Stimulated activated CD4-positive, alpha-beta T cell treated with anti-CD3 and anti-CD28 coated beads, TNF-alpha, amount 100 ng/mL, for 48 hours (primary cell): Measurements from ENCODE around the gene GPR50.
A peak's percentile ranks its signal among the peaks of the same experiment; 100 is the strongest.

Experiments used
- DNase-seq, 3 donors: peaks; one replicate each; pipeline ENCODE4 v3.0.0-alpha.2; 2020; ENCODE audit warnings: low read depth in 3 of 3

GPR50 gene

DNA sequence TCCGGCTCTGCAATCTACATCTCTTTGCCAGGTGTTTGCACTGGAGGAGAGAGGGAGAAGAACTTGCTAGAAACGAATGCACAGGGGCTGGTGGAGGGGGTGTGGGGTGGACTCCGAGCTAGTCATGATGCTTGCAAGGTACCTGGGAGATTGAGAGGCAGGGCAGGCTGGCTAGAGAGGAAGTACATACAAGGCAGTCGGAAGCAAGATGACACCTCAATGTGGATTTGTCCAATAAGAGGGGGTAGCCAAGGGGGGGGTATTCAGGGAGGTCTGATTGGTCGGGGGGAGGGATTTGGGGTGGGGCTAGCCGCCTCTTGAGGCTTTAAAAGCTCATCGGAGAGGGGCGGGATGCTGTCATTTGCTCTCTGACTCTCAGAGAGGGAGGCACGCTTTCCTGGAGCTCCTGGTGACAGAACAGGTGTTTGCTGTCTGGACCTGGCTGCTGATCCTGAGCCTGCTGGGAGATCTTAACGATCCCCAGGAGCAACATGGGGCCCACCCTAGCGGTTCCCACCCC is at the start of gene GPR50:
Gene GPR50 (plus strand): TSS at position 354 of the 520 bp plus-strand sequence. CDS start 138 bp downstream, at position 492.
- no peak for DNase-seq

DNA sequence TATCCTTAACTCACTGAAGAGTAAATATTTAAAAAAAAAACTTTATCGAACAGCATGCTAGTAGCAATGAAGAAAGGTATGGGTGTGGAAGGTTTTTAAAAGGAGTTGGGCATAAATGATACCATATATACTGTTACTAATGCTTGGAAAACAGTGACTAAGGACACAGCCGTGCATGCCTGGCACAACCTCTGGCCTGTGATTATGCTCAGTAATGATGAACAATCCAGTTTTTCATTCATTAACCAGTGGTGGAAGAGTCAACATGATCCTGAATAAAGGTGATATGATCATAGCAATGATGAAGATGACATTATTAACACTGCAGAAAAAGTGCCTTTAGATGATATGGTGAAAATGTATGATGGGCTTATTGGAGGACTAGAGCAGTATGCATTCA is 43.9 kb upstream of the GPR50 start:
- no peak for DNase-seq

DNA sequence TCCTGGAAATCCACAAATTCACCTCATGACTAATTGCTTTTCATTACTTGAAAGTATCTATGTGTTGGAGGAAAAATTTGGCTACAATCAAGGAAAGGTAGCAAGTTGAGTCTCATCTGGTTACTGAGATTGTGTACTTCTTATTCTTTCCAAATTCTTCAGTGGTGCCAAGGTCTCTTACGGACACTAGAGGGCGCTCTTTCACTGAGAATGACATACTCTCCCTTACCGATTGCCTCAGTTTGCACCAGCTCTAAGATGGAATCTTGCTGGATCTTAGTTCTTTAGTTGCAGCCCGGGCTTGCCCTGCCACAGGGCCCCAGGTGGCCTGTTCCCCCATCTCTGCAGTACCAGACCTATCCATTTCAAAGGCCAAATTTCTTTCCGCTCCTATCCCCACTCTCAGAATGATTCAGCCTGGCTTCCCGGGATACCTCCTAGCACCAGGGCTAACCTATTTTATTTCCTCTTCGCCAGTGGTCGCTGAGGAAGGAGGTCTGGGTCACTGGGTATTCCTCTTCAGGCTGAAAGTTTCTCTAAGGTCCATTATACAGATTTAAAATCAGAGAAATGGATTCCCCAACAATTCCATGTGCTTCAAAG is 24.6 kb upstream of the GPR50 start:
- peak in 1 of 3 donors; percentile 10 for DNase-seq

DNA sequence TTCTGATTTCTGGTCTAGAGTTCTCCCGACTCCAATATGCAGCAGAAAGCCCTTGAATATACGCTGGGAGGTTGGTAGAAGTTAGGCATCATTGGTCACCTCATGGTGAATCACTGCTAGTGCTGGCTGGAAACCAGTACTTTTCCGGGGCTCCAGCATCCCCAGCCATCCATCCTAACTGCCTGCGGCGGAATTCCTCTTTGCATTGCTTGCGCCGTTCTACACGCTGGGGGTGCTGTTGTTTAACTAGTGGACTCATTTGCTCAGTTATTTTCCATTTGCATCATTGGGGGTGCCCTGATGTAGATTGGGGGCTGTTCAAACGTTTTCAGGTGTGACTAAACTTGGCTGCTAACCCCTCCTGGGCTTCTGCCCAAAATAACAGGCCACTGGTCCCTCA is 23.3 kb upstream of the GPR50 start:
- DNase-seq, result no peak

DNA sequence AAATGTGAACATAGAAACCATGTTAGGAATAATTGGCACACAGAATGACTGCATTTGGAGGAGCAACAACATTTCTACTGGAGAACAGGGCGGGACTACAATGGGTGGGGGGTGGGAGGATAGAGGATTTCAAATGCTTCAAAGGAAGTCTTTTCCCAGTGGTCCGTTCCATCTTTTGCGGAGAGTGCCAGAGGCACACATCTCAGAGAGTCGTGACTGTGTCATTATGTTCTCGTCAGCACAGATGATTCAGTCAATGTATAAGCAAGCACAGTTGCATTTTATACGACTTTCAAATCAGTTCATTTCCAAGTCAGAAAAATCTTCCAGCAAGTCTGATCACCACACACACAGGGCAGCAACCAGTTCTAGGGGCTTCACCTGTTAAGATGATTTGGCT is 22.7 kb upstream of the GPR50 start:
- DNase-seq, result no peak

DNA sequence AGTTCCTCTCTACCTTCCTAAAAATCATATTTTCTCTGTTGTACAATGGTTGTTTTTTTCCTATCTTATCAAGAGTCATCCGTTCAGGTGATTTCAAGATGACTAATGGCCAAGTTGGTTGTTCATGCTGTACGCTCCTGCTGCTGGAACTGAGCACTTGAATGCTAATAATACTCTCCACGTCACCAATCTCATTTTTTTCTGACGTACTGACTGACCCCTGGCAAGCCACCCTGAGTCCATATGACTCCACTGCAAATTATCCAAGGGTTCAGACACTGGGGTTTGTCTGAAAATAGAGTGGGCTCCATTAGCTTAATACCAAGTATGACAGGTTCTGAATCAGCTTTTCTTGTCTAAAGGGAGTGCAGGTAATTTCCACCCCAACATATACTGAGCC is 21.1 kb upstream of the GPR50 start:
- no peak for DNase-seq

DNA sequence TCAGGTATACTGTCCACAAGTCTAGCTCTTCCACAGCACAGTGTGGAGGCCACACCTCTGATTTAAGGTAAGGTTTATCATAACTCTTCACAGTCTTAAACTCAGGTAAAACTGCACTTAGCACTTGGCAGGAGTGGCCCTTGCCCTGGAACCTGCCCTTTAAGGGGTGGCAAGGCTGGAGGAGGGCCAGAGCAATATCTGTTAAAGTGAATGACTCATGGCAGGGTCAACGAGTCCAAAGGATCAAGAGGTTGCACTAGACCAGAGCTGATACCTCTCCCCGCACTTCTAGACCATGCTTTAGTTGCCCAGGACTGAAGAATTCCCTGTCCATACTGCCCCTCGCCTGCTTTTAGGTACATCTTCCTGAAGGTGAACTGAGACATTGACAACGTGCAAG is 14.7 kb upstream of the GPR50 start:
- DNase-seq, result no peak

DNA sequence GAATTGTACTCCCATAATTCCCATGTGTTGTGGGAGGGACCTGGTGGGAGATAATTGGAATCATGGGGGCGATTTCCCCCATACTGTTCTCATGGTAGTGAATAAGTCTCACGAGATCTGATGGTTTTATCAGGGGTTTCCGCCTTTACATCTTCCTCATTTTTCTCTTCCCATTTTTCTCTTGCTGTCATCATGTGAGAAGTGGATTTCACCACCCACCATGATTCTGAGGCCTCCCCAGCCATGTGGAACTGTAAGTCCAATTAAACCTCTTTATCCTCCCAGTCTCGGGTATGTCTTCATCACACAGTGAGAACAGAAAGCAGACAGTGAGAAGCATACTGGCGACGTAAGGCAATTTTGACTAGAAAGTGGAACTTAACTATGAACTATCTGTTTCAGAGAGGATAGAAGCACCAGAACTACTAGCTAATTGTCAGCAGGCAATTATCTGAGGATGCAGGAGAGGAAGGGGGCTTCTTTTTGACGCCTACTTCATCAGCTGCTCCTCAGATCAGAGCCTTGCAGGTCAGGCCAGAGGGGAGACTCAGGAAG is 8.5 kb upstream of the GPR50 start:
- no peak for DNase-seq

DNA sequence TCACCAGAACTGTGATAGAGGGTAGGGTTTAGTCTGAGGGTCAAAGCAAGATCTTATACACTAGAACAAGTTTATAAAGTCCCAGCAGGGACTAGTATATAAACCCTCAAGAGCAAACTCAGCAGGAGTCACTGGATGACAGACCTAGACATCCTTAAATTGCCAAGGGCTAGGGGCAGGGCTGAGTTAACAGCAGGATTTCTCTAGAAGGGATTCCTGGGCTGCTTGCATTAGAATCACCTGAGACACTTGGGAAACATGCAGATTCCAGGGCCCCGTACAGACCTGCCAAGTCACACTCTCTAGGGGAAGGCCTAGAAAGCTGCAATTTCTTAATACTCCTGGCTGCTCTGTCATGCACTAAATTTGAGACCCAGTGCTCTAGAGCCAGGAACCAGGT is 6.6 kb upstream of the GPR50 start:
- no peak for DNase-seq

DNA sequence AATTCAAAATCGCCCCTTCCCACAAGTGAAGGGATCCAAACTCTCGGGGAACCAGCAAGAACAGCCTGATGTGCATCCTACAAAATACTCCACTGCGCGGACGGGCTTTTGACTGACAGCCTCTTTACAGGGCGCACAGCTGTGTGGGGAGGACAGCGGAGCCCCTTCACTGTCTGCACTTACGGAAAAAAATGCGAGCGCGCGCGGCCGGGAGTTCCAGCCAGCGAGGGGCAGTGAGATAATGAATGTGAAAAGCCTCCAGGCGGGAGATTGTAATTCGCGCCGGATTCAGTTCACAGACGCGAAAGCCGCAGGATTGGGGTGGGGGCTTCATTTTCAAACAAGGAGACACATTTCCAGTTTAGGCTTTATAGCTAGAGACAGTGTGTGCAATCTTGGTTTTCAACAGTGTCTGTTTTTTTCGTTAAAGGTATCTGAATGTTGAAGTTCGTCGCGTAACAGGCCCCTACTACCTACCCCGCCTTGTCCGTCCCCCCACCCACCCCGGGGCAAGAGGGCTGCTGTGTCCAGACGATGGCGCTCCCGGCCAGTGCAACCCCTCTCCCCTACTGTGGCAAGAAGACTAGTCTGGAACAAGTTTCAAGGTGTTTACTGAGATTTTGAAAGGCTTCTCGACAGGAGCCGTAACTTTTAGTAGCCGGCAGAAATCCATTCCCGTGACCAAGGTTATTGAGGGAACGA is 1.7 kb upstream of the GPR50 start:
- no peak for DNase-seq

DNA sequence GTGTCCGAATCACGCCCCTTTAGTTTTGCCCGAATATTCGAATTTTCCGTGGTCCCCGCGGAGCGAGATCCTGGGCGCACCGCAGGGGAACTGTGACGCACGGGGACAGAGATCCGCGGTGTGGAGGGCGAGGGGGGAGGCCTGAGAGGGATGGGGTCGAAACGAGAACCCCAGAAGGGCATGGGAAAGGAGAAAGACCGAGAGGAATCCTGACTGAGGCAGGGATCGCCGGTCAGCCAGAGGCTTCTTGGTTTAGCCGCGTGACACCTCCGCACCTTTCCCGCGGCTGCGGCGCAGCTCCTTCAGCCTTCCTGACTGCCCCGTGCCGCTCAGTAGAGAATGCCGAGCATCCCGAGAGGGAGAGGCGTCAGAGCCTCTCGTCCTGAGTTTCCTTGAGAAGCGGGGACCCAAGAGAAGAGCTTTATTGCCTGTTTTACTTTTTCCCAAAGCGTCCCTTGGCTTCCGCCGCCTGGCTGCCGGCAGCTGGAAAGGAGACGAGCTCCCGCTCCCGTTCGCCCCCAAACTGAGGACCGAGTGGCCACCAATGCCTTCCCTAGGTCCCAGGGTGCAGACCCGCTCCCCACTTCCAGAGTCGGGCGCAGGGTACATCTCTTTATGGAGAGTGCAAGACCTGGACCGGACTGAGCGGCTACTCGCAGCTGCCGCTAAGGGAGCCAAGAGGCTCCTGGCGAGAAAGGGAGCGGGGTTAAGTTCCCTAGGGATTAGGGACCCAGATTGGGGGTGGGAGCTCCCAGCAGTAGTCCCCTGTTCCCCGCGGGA is 911 bp upstream of the GPR50 start:
- DNase-seq, result no peak

DNA sequence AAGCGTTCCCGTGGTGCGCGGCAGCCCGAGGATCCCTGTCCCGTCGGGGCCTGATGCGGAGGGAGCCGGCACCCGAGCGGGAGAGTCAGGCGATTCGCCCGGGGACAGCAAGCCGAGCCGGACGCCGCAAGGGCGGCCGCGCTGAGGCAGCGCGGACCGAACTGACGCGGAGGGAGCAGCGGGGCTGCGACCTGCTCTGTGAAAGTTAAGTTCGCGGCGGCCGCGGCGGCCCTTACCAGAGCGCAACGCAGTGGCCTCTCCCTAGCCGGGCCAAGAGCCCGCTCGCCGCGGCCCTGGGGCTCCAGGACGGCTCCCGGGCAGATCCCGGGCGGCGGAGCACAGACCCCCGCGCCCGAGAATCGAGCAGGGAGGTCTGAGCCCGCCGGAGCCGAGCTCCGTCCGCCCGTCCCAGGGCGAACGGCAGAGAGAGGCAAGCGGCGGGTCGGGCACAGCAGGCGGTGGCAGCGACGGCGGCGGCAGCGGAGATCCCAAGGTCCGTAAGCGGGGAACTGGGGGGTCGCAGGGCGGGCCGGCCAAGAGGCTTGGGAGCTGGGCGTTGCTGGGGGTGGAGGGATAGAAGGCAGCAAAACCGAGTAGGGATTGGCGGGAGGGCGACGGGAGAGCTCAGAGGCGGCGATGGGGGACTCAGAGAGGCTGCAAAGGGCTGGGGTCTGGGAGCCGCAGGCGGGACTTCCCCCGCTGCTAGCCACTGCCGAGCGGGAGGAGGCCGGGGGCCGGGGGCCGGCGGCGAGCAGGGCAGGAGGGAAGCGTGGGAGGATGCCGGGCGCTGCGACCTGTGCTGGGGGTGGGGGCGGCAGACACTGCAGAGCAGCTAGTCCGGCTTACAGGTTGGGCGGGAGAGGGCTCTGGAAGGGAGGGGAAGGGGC is 1.0 kb downstream of the GPR50 start:
- no peak for DNase-seq

DNA sequence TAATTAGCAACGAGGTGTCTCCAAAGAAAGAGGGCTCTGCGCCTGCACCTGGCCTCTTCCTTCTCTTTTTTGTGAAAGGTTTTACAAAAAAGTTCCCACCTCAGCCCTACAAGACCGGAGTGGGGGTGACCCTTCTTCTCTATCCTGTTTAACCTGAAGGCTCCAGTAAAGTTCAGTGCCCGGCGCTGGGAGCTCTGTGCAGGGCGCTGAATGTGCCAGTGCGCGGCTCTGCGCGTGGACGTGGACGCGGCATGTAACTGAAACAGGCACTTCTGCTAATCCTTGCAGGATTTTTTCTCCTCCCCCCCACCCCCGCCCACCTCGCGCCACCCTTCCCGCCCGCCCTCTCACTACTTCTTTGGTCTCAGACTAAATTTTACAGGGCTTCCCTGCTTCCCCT is 2.4 kb downstream of the GPR50 start:
- DNase-seq, result no peak

DNA sequence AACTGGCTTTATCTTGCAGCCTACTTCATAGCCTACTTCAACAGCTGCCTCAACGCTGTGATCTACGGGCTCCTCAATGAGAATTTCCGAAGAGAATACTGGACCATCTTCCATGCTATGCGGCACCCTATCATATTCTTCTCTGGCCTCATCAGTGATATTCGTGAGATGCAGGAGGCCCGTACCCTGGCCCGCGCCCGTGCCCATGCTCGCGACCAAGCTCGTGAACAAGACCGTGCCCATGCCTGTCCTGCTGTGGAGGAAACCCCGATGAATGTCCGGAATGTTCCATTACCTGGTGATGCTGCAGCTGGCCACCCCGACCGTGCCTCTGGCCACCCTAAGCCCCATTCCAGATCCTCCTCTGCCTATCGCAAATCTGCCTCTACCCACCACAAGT is 4.0 kb downstream of the GPR50 start:
- DNase-seq, result no peak

DNA sequence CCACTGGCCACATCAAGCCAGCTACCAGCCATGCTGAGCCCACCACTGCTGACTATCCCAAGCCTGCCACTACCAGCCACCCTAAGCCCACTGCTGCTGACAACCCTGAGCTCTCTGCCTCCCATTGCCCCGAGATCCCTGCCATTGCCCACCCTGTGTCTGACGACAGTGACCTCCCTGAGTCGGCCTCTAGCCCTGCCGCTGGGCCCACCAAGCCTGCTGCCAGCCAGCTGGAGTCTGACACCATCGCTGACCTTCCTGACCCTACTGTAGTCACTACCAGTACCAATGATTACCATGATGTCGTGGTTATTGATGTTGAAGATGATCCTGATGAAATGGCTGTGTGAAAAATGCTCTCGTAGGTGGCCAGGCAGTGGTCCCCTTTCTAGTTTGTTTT is 4.7 kb downstream of the GPR50 start:
- DNase-seq, result no peak

DNA sequence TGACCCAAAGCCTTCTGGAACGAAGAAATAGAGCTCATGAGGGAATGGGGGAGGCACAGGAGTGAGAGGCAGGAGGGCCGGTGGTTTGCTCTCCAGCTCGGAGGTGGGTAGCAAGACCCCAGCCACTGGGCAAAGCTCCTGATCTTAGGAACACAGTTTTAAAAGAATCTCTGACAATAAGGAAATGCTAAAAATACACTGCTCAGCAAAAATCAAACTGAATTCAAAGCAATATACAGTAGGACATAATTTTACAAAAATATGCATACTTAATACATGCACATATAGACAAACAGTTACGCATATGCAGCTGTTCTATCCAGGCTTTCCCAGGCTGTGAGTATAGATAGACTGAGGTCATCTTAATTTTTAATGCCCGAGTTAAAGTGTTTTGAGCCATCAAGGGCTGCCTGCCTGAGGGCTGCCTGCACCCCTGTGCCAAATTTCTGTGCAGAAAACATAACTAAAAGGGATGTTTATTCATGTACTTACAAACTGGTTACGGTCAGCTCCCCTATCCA is 6.9 kb downstream of the GPR50 start:
- DNase-seq, result no peak

DNA sequence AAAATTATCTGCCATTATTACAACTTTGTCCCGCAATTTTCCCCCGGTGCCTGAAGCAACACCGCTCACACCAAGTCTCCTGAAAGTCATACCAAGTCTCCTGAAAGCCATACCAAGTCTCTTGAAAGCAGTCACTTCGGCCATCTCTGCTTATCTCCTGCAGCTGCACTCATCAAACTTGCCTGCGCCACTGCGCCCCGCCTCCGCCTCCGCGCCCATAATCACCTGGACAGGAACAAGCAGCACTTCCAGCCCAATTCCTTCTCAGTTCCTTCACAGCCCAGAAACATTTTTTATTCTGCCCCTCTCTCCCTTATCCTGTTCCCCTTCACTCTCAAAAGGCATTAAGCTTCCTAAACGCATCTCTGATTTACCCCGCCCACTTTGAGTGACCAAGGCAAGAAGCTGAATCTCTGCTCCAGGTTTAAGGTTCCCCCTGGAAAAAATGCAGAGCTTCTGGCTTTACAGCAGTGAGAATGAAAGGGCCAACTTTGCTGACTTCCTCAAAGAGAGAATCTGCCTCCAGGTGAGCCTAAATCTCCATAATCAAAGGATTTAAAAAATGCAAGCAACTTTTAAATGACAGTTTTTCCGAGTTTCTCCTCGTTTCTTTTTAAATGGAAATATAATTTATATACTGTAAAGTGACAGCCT is 7.7 kb downstream of the GPR50 start:
- DNase-seq, result no peak

DNA sequence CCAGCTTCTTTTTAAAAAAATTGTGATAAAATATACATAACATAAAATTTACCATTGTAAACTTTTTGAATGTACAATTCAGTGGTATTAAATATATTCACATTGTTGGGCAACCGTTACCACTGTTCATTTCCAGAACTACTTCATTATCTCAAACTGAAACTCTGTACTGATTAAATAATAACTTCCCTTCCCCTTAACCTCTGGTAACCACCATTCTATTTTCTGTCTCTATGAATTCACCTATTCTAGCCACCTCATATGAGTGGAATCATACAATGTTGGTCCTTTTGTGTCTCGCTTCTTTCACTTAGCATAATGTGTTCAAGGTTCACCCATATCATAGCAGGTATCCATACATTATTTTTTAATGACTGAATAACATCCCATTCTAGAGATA is 8.3 kb downstream of the GPR50 start:
- no peak for DNase-seq

DNA sequence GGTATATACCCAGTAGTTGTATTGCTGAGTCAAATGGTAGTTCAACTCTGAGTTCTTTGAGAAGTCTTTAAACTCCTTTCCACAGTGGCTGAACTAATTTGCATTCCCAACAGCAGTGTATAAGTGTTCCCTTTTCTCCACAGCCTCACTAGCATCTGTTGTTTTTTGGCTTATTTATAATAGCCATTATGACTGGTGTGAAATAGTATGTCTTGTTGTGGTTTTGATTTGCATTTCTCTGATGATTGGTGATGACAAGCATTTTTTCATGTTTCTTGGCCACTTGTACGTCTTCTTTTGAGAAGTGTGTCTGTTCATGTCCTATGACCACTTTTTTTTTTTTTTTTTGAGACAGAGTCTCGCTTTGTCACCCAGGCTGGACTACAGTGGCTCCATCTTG is 30.5 kb downstream of the GPR50 start:
- no peak for DNase-seq

DNA sequence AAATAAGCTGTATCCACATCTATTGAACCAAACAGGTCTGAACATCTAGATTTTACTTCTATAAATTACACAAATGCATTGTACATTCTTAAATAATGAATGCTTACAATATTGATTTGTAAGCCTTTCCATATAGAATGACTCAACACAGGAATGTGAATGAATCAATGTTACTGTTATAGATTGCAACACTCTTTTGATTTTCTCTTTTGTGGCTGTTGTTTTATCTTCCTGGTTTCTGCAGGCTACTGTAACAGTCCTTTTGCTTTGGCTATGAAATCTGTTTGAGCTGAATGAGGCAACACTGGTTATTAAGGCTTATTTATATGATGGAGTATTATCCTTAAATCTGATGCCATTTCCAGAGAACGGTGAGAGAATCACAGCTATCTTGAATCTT is 49.5 kb downstream of the GPR50 start:
- DNase-seq, result no peak

DNA sequence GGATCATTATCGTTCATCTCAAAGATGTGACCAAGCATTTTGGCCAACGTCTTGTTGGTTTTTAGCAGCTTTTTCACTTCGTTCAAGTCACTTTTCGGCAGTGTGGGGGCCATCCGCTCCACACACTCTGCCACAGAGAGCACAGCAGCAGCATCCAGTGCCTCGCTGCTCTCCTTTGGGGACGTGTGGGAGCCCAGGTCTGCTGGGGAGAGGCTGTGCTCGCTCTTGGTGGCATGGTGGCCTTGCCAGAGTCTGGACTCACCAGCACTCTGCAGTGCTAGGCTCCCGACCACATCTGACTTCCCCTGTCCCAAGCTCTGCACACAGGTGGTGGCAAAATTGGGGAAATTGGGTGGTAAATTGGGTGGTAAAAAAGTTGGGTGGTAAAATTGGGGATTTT is 50.6 kb downstream of the GPR50 start:
- DNase-seq, result no peak
